Activated CD4-positive, alpha-beta T cell treated with anti-CD3 and anti-CD28 coated beads, Interleukin-2, amount 50 U/mL, for 1 hour (primary cell): ENCODE results near the gene DPPA2.

Experiments
- DNase-seq: peaks from one replicate; pipeline ENCODE4 v3.0.0-alpha.2; 2020

Gene DPPA2

GRCh38 chr3:109313061-109313460 is 3.3 kb downstream of the DPPA2 start:
- no peak for DNase-seq

DNA sequence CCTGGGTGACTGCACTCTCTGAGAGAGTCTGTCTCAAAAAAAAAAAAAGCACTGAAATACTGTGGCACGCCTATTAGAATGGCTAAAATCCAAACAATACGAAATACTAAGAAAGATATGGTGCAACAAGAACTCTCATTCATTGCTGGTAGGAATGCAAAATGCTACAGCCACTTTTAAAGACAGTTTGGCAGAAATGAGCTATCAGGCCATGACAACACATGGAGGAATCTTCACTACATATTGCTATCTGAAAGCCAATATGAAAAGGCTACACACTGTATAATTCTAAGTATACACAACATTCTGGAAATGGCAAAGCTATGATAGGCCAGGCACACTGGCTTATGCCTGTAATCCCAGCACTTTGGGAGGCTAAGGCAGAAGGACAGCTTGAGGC is 18.8 kb downstream of the DPPA2 start:
- no peak for DNase-seq

- no peak for DNase-seq
Observed at GRCh38 chr3:109284071-109284470, 32.2 kb downstream of the DPPA2 start.

DNA sequence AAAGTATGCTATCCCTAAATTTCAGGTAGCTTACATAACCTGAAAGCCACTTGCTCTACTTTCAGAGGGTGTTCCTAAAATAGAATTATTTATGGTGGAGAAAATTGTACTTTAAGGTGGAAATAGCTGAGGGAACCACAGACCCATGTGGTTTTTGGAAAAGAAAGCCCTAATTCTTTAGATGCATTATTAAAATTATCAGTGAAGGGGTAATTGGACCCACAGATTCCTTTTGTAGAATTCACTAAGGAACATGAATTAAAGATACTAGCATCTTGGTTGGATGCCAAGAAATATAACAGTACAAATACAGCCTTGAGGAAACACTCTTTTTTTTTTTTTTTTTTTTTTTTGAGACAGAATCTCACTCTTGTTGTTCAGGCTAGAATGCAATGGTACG is 37.8 kb downstream of the DPPA2 start:
- DNase-seq, result no peak

- DNase-seq, result no peak
Observed at GRCh38 chr3:109278141-109278540, 38.2 kb downstream of the DPPA2 start.

- DNase-seq, result no peak
Observed at GRCh38 chr3:109275702-109276293, 40.5 kb downstream of the DPPA2 start.

DNA sequence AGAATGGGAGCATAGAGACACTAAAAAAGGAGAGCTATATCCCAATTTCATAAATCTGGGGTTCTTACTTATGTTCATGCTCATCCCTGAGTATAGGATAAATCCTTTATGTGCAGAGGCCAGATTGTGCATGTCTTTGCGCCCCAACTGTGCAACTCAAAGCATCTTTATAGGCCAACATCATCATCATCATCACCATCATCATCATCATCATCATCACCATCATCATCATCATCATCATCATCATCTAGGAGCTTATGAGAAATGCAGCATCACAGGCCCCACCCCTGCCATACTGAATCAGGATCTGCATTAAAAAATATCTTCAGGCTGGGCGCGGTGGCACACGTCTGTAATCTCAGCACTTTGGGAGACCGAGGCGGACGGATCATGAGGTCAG is 45.5 kb downstream of the DPPA2 start:
- DNase-seq, result no peak

DNA sequence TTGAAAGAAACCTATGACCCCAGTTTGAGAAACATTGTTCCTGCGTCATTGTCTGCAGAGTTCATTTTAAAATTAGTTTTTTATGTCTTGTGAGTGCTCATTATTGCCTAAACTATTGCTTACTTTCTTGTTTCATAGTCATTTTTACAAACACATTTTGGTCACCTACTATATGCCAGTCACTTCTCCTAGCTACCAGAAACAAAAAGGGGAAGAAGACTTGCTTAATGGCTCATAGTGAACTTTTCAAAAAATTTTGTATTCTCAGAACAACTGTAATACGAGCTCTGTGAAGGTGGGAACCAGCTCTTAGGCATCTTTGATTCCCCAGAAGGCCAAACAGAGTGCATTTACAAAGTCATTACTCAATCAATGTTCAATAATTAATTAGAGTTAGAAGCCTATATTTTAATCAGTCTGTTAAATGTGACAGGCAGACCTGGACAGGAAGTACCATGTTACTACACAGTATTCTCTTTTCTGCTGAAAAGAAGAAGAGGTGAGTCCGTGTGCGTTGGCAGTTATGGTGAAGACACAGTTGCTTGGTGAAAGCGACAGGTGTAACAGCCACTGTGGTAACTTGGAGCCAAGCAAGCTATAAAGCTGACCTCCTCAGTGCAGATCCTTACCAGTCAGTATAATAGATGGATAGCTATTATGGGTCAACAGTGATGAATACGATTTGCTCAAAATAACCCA is 46.6 kb downstream of the DPPA2 start:
- no peak for DNase-seq

GRCh38 chr3:109268181-109268580 is 48.1 kb downstream of the DPPA2 start:
- no peak for DNase-seq

DNA sequence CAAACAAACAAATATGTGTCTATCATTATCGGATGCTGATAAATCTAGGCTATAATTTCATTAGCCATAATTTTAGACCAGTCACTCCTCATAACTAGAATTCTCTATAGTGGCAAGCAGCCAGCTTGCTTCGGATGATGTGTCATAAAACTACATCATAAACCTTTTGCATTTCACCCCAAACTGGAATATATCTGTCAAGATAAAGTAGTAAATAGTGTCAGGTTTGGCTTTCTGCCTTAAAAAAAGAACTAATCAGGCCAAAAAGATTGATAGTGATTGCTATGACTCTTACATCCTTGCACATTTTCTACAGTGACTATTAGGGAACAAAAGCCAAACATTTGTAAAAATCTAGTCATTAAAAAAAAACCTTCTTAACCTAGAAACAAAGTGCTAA is 51.0 kb downstream of the DPPA2 start:
- DNase-seq, result no peak

DNA sequence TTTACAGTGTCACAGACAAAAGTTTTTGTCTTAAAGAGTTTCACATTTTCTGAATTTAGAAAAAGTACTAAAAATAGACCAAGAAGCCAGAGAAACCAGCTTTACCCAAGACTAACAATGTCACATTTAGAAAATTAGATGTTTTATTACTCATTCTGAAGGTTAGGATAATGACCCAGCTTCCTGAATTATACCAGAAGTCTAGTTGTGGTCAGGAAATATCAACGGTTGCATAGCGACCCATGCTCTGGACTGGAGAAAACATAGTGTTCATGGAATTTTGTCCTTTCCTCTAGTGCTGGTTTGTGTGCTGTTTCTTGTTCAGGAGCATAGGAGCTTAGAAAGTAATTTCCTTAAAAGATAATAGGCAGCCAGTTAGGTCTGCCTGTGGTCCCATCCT is 59.0 kb downstream of the DPPA2 start:
- DNase-seq, result no peak

GRCh38 chr3:109254770-109255169 is 61.5 kb downstream of the DPPA2 start:
- DNase-seq, result no peak

DNA sequence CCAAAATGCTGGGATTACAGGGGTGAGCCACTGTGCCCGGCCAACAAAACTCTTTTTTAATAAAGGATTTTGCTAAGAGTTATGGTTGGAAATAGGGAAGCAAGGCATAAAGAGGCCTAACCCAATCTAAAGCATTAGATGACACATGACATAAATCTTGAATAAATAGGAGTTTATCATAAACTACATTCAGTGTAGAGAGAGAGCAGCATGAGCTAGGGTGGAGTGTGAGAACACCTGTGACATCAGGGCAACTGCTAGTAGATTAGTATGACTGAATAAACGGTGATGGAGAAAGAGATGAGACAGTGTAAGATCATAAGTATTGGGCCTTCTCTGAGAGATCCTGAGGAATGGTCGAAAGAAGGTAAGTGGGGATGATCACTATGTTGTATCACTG is 63.7 kb downstream of the DPPA2 start:
- DNase-seq, result no peak
